ENCODE measurements around the gene STX18.

GRCh38 chr4:4542774-4543485 lies 1.1 kb upstream of the STX18 start:
- TF ChIP-seq CTCF (IDR thresholded peaks at IDR 0.05; ENCODE audit: borderline replicate concordance, extremely low read depth, low read length, poor library complexity, severe bottlenecking) (no peak), EZH2 (IDR thresholded peaks at IDR 0.05; ENCODE audit: borderline replicate concordance, low read depth, low read length, severe bottlenecking) (no peak)

Measured in DND-41 (cell line).